ENCODE data around the gene LYSMD3.

The LYSMD3 gene

GRCh38 chr5:90518661-90519060 lies 10.7 kb downstream of the LYSMD3 start:
- no peaks in the 10 kb centered on the region for H3K9me3 ChIP-seq (ENCODE audit: severe bottlenecking)
- H3K36me3 ChIP-seq: peaks cover 10% of the 10 kb centered on the region
- no peak overlapping the region for H3K27ac ChIP-seq
- no peak for DNase-seq
- TF ChIP-seq, protein P1, sequence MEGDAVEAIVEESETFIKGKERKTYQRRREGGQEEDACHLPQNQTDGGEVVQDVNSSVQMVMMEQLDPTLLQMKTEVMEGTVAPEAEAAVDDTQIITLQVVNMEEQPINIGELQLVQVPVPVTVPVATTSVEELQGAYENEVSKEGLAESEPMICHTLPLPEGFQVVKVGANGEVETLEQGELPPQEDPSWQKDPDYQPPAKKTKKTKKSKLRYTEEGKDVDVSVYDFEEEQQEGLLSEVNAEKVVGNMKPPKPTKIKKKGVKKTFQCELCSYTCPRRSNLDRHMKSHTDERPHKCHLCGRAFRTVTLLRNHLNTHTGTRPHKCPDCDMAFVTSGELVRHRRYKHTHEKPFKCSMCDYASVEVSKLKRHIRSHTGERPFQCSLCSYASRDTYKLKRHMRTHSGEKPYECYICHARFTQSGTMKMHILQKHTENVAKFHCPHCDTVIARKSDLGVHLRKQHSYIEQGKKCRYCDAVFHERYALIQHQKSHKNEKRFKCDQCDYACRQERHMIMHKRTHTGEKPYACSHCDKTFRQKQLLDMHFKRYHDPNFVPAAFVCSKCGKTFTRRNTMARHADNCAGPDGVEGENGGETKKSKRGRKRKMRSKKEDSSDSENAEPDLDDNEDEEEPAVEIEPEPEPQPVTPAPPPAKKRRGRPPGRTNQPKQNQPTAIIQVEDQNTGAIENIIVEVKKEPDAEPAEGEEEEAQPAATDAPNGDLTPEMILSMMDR (IDR thresholded peaks at IDR 0.05; ENCODE audit: low read depth, low read length): no peak
- H3K27me3 ChIP-seq (ENCODE audit: insufficient read depth, low read depth, severe bottlenecking): no peaks in the 10 kb centered on the region
- H3K4me3 ChIP-seq (ENCODE audit: low read depth, low read length): no peak overlapping the region

DNA sequence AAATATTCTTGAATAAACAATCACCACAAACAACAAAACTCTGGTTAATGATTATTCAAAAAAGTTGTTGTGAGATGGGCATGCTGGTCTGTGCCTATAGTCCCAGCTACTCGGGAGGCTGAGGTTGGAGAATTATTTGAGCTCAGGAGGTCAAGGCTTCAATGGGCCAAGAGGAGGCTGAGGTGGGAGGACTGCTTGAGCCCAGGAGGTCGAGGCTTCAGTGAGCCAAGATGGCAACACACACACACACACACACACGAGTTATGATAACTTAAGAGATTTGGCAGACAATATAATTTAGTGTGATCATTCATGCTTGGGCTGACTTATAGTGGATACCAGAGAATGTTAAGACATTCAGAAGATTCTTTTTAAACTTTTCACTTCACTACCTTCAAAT lies 14.9 kb downstream of the LYSMD3 start:
- Histone ChIP-seq H3K4me3 (ENCODE audit: low read depth, low read length) (no peak overlapping the region), H3K27ac (no peak overlapping the region), H3K9me3 (ENCODE audit: severe bottlenecking) (no peaks in the 10 kb centered on the region), H3K27me3 (ENCODE audit: insufficient read depth, low read depth, severe bottlenecking) (no peaks in the 10 kb centered on the region), H3K36me3 (peaks cover 6% of the 10 kb centered on the region)
- no peak for DNase-seq
- TF ChIP-seq, protein P1 (IDR thresholded peaks at IDR 0.05; ENCODE audit: low read depth, low read length): no peak

GRCh38 chr5:90510438-90510837 lies 18.9 kb downstream of the LYSMD3 start:
- TF ChIP-seq, protein P1 (IDR thresholded peaks at IDR 0.05; ENCODE audit: low read depth, low read length): no peak
- no peak for DNase-seq
- Histone ChIP-seq H3K27me3 (ENCODE audit: insufficient read depth, low read depth, severe bottlenecking) (no peaks in the 10 kb centered on the region), H3K36me3 (no peaks in the 10 kb centered on the region), H3K4me3 (ENCODE audit: low read depth, low read length) (no peak overlapping the region), H3K27ac (no peak overlapping the region), H3K9me3 (ENCODE audit: severe bottlenecking) (no peaks in the 10 kb centered on the region)

DNA sequence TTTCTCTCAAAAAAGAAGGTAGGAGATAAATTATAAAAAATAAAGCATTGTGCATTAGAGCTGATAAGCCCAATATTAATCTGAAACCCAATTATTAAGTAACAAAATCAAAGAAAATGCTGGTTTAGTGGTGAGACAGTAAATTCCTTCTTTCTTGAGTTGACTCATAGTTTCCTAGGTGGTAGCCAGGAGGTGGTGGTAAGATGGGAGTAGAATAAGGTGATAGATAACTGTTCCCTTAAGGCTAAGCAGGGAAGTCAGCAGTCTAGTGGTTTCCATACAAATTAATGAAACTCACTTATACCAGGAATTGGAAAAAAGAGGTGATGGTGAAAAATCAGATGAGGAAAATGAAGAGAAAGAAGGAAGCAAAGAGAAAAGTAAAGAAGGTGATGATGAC lies 23.2 kb downstream of the LYSMD3 start:
- no peak overlapping the region for H3K4me3 ChIP-seq (ENCODE audit: low read depth, low read length)
- H3K27ac ChIP-seq: no peak overlapping the region
- DNase-seq: no peak
- H3K9me3 ChIP-seq (ENCODE audit: severe bottlenecking): no peaks in the 10 kb centered on the region
- TF ChIP-seq, protein P1 (IDR thresholded peaks at IDR 0.05; ENCODE audit: low read depth, low read length): no peak
- H3K27me3 ChIP-seq (ENCODE audit: insufficient read depth, low read depth, severe bottlenecking): no peaks in the 10 kb centered on the region
- no peaks in the 10 kb centered on the region for H3K36me3 ChIP-seq

GRCh38 chr5:90504743-90505142 lies 24.6 kb downstream of the LYSMD3 start:
- Histone ChIP-seq H3K4me3 (ENCODE audit: low read depth, low read length) (no peak overlapping the region), H3K27me3 (ENCODE audit: insufficient read depth, low read depth, severe bottlenecking) (no peaks in the 10 kb centered on the region), H3K27ac (no peak overlapping the region), H3K36me3 (no peaks in the 10 kb centered on the region), H3K9me3 (ENCODE audit: severe bottlenecking) (no peaks in the 10 kb centered on the region)
- TF ChIP-seq, protein P1 (IDR thresholded peaks at IDR 0.05; ENCODE audit: low read depth, low read length): no peak
- DNase-seq: no peak

GRCh38 chr5:90503596-90503995 lies 25.8 kb downstream of the LYSMD3 start:
- Histone ChIP-seq H3K27me3 (ENCODE audit: insufficient read depth, low read depth, severe bottlenecking) (no peaks in the 10 kb centered on the region), H3K27ac (no peak overlapping the region), H3K36me3 (no peaks in the 10 kb centered on the region), H3K9me3 (ENCODE audit: severe bottlenecking) (no peaks in the 10 kb centered on the region), H3K4me3 (ENCODE audit: low read depth, low read length) (no peak overlapping the region)
- TF ChIP-seq, protein P1 (IDR thresholded peaks at IDR 0.05; ENCODE audit: low read depth, low read length): no peak
- no peak for DNase-seq
